ENCODE results near the gene WFDC12.

WFDC12 gene

DNA sequence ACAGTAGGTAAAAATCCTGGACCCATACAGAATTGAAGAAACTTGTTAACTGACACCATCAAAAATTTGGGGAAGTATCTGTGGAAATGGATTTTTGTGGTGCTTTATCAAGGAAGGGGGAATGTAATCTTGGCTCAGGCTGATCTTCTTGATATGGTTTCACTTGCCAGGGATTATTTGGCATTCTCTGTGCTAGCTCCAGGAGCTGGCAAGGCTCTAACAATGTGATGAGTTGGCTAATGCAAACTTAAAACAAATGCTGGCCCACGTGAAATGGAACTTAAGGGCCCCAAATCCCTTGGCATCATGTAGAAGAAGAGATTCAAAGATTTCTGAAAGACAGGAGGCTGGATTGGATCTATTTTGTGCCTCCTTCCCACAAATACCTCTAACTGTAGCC, 36.5 kb downstream of the WFDC12 start:
- DNase-seq = no peak

DNA sequence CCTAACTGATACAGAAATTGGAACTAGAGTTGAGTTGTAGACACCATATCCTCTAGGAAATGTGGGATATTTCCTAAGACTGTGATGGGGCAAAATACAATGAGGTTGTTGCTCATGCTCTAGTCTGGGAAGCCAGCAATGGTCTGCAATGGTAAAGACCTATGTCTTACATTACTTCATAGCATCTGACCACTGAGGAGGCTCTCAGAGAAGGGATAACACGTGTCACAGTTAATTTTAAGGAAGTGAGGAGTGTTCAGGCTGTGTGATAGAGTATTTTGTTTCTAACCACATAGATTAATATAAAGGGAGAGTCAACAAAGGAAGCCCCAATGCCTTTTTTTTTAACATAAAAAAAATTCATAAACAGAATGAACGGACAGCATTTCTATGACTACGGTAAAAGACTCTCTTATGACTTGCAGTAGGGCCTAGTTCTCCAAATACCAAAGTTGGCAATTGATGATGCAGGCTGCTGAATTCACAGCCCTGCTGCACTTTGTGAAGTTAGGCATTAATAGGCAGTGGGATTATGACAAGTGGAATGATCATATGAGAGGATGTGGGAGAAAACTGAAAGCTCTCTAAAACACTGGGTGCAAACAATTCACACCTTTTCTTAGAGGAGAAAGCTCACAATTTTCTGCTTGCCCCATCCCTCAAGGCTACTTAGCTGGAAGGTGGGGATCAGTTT, 37.0 kb downstream of the WFDC12 start:
- DNase-seq = no peak

DNA sequence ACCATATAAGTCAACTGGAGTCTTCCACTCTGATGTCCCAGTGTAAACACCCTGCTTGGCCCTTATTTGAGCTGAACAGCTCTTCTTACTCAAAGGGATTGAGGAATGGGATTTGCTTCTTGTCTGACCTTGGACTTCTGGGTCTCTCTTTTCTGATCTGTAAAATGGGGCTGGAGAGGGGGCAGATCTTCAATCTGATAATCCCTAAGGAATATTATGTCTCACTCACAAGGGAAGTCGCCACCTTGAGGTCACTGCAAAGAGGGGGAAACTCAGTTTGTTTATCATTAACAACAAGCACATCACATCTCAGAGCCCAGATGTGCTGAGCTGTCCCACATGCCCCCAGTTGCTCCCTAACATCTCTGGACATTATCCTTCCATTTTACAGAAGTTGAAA, 38.4 kb downstream of the WFDC12 start:
- DNase-seq = no peak

DNA sequence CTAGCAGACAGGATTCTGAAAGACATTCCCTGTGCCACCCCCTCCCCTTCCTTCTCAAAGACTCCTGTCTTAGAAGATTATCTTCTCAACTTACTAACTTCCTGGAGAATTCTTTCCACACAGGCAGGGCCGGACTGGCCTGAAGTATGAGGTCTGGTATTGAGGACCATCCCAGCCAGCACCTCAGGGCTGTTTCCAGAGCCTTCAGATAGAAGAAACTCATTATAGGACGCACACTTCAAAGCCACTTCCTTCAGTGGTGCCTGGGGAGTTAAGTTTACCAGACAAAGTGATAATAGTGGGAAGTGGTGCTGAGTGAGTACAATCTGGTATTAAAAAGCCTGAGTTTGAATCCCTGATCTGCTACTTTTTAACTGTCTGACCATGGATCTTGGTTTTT, 39.0 kb downstream of the WFDC12 start:
- no peak for DNase-seq

DNA sequence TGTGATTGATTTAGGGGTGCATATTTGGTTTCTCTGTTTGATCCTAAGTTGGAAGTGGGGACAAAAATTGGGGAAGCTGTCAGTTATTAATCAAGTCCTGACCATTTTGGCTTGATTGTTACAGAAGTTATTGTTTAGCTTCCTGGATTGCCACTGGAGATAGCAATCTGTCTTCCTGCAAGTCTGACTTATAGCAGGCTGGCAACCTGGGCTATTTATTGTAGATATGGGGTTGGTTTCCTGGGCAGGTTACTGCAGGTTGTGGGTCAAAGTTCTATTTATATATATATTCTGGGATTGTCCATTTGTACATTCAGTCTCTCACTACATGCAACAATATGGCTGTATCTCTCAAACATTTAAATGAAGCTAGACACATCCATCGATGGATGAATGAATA, 41.1 kb downstream of the WFDC12 start:
- DNase-seq = no peak

DNA sequence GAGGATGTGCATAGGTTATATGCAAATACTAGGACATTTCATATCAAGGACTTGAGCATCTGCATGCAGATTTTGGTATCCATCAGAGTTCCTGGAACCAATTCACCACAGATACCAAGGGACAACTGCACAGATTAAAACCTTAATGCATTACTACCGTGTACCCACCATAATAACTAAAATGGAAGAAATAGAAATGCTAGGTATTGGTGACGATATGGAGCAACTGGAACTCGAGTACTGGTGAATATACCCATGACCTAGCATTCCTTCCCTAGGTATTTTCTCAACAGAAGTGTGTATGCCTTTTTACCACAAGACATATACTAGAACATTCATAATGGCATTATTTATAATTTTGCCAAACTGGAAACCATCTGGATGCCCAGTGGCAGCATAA, 41.8 kb downstream of the WFDC12 start:
- no peak for DNase-seq

DNA sequence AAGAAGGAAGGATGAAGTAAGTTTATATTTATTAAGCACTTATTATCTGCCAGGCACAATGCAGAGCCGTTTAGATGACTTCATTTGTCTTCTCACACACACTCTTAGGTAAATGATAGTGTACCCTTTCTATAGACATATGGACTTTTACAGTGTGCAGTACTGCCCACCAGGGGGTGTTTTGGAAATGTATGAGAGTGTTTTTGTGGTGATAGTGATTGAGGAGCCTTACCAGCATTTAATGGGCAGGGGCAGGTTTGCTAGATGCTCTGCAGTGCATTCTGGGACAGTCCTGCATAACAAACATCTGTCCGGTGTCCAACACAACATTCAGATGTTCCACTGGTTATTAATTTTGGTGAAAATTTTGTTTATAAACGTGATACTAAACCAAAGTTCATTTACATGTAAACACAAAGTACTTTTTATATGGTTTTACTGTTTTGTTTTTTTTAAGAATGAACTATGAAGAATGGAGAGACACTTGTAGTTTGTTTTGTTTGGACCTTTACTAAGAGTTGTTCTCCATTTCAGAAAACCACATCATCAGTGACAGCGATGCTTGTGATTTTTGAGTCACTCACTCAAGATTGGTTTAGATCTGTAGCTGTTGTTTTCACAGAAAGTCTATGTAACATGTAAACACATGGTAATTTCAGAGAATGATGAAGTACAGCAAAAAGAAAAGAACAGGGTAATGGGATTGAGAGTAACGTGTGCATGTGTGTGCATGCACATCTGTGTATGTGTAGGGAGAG, 43.2 kb downstream of the WFDC12 start:
- DNase-seq = no peak

DNA sequence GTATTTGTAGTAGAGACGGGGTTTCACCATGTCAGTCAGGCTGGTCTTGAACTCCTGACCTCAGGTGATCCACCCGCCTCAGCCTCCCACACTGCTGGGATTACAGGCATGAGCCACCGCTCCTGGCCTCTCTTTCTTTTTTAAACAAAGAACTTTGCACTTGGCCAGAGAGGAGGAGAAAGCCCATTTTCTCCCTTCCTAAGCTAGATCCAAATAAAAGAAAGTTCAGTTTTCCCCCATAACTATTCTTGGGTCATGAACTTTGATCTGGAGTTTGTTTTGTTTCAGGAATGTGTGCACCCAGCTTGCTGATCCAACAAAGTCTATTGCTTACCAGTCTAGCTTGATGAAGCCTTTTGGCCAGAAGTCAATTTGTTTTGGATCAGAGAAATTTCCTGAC, 46.7 kb downstream of the WFDC12 start:
- DNase-seq = no peak

Data from SHP77 treated with DMSO at 0.1 percent for 48 hours (cell line).